Measurements from ENCODE around the gene RHCE.
A peak's percentile ranks its signal among the peaks of the same experiment; 100 is the strongest.
"Not testable (repeated sequence)": the region's sequence is repeated elsewhere in the genome, so short reads cannot be mapped to it uniquely, and the experiment has no call there.

RHCE gene

GRCh38 chr1:25420715-25421114, at the start of gene RHCE:
TSS of gene RHCE (minus strand) at chr1:25420825. CDS start at chr1:25420786, 39 bp downstream.
- not testable (repeated sequence) for H3K27ac Mint-ChIP-seq; H3K4me3 Mint-ChIP-seq; H3K36me3 Mint-ChIP-seq; H3K4me1 Mint-ChIP-seq; H3K9me3 Mint-ChIP-seq; ATAC-seq; DNase-seq (ENCODE audit: low spot score in 2 of 2)

GRCh38 chr1:25469177-25469576, 48.6 kb upstream of the RHCE start:
- H3K9me3 Mint-ChIP-seq = no peaks in the 10 kb centered on the region
- DNase-seq (ENCODE audit: low spot score in 2 of 2) (no peak), ATAC-seq (peak; percentile 91)
- H3K27ac Mint-ChIP-seq = no peak overlapping the region
- no peak overlapping the region for H3K4me3 Mint-ChIP-seq
- peaks cover 38% of the 10 kb centered on the region for H3K36me3 Mint-ChIP-seq
- H3K4me1 Mint-ChIP-seq = peaks cover 20% of the 10 kb centered on the region

GRCh38 chr1:25468033-25468432, 47.4 kb upstream of the RHCE start:
- Mint-ChIP-seq H3K4me1 (peaks cover 10% of the 10 kb centered on the region), H3K36me3 (peaks cover 35% of the 10 kb centered on the region), H3K27ac (no peak overlapping the region), H3K4me3 (no peak overlapping the region), H3K9me3 (no peaks in the 10 kb centered on the region)
- DNase-seq (ENCODE audit: low spot score in 2 of 2) = no peak
- no peak for ATAC-seq

- no peaks in the 10 kb centered on the region for H3K9me3 Mint-ChIP-seq
- H3K4me1 Mint-ChIP-seq = peaks cover 6% of the 10 kb centered on the region
- no peak overlapping the region for H3K27ac Mint-ChIP-seq
- DNase-seq (ENCODE audit: low spot score in 2 of 2) (no peak), ATAC-seq (no peak)
- H3K36me3 Mint-ChIP-seq = peaks cover 32% of the 10 kb centered on the region
- H3K4me3 Mint-ChIP-seq = no peak overlapping the region
These were observed 47.0 kb upstream of the RHCE start for GRCh38 chr1:25467616-25468015.

- no peak for DNase-seq (ENCODE audit: low spot score in 2 of 2)
- ATAC-seq = no peak
- Mint-ChIP-seq H3K4me1 (peaks cover 2% of the 10 kb centered on the region), H3K27ac (no peak overlapping the region), H3K4me3 (no peak overlapping the region), H3K9me3 (no peaks in the 10 kb centered on the region), H3K36me3 (peaks cover 32% of the 10 kb centered on the region)
These were observed 46.6 kb upstream of the RHCE start for GRCh38 chr1:25467193-25467592.

- no peak overlapping the region for H3K27ac Mint-ChIP-seq
- no peak for DNase-seq (ENCODE audit: low spot score in 2 of 2)
- H3K4me3 Mint-ChIP-seq = no peak overlapping the region
- H3K9me3 Mint-ChIP-seq = no peaks in the 10 kb centered on the region
- no peak for ATAC-seq
- H3K4me1 Mint-ChIP-seq = no peaks in the 10 kb centered on the region
- peaks cover 54% of the 10 kb centered on the region for H3K36me3 Mint-ChIP-seq
These were observed 42.1 kb upstream of the RHCE start for GRCh38 chr1:25462732-25463131.

- Mint-ChIP-seq H3K4me1 (no peaks in the 10 kb centered on the region), H3K36me3 (peaks cover 55% of the 10 kb centered on the region), H3K9me3 (no peaks in the 10 kb centered on the region), H3K27ac (no peak overlapping the region), H3K4me3 (no peak overlapping the region)
- DNase-seq (ENCODE audit: low spot score in 2 of 2) (no peak), ATAC-seq (no peak)
These were observed 41.2 kb upstream of the RHCE start for GRCh38 chr1:25461849-25462248.

- DNase-seq (ENCODE audit: low spot score in 2 of 2); H3K27ac Mint-ChIP-seq; H3K9me3 Mint-ChIP-seq; H3K4me1 Mint-ChIP-seq; H3K4me3 Mint-ChIP-seq; ATAC-seq: not testable (repeated sequence)
- peaks cover 55% of the 10 kb centered on the region for H3K36me3 Mint-ChIP-seq
These were observed 40.2 kb upstream of the RHCE start for GRCh38 chr1:25460816-25461215.

- no peaks in the 10 kb centered on the region for H3K4me1 Mint-ChIP-seq
- peaks cover 63% of the 10 kb centered on the region for H3K36me3 Mint-ChIP-seq
- ATAC-seq (no peak), DNase-seq (ENCODE audit: low spot score in 2 of 2) (no peak)
- no peak overlapping the region for H3K27ac Mint-ChIP-seq
- no peak overlapping the region for H3K4me3 Mint-ChIP-seq
- no peaks in the 10 kb centered on the region for H3K9me3 Mint-ChIP-seq
These were observed 39.4 kb upstream of the RHCE start for GRCh38 chr1:25460020-25460419.

- no peaks in the 10 kb centered on the region for H3K4me1 Mint-ChIP-seq
- ATAC-seq (no peak), DNase-seq (ENCODE audit: low spot score in 2 of 2) (no peak)
- H3K4me3 Mint-ChIP-seq = no peak overlapping the region
- no peaks in the 10 kb centered on the region for H3K9me3 Mint-ChIP-seq
- H3K27ac Mint-ChIP-seq = no peak overlapping the region
- H3K36me3 Mint-ChIP-seq = peaks cover 76% of the 10 kb centered on the region
These were observed 38.1 kb upstream of the RHCE start for GRCh38 chr1:25458541-25459298.

GRCh38 chr1:25456502-25456901, 35.9 kb upstream of the RHCE start:
- DNase-seq (ENCODE audit: low spot score in 2 of 2) = no peak
- peaks cover 78% of the 10 kb centered on the region for H3K36me3 Mint-ChIP-seq

GRCh38 chr1:25451908-25452307, 31.3 kb upstream of the RHCE start:
- H3K4me1 Mint-ChIP-seq = no peaks in the 10 kb centered on the region
- H3K36me3 Mint-ChIP-seq = peaks cover 71% of the 10 kb centered on the region
- no peak overlapping the region for H3K4me3 Mint-ChIP-seq
- no peak overlapping the region for H3K27ac Mint-ChIP-seq
- DNase-seq (ENCODE audit: low spot score in 2 of 2) (no peak), ATAC-seq (no peak)
- H3K9me3 Mint-ChIP-seq = no peaks in the 10 kb centered on the region

More at GRCh38 chr1:25456502-25456901, 35.9 kb upstream of the RHCE start:
- ATAC-seq = no peak
- Mint-ChIP-seq H3K4me1 (no peaks in the 10 kb centered on the region), H3K27ac (no peak overlapping the region), H3K4me3 (no peak overlapping the region), H3K9me3 (no peaks in the 10 kb centered on the region)

GRCh38 chr1:25450891-25451290, 30.3 kb upstream of the RHCE start:
- ATAC-seq (no peak), DNase-seq (ENCODE audit: low spot score in 2 of 2) (no peak)
- H3K4me3 Mint-ChIP-seq = no peak overlapping the region
- no peaks in the 10 kb centered on the region for H3K9me3 Mint-ChIP-seq
- no peak overlapping the region for H3K27ac Mint-ChIP-seq
- H3K36me3 Mint-ChIP-seq = peaks cover 67% of the 10 kb centered on the region
- H3K4me1 Mint-ChIP-seq = no peaks in the 10 kb centered on the region

GRCh38 chr1:25447547-25447946, 26.9 kb upstream of the RHCE start:
- Mint-ChIP-seq H3K36me3 (peaks cover 41% of the 10 kb centered on the region), H3K4me1 (peaks cover 7% of the 10 kb centered on the region), H3K9me3 (no peaks in the 10 kb centered on the region), H3K4me3 (no peak overlapping the region), H3K27ac (no peak overlapping the region)
- ATAC-seq (peak; percentile 81), DNase-seq (ENCODE audit: low spot score in 2 of 2) (no peak)

- Mint-ChIP-seq H3K4me1 (peaks cover 20% of the 10 kb centered on the region), H3K36me3 (peaks cover 41% of the 10 kb centered on the region), H3K4me3 (no peak overlapping the region), H3K27ac (no peak overlapping the region), H3K9me3 (no peaks in the 10 kb centered on the region)
- no peak for DNase-seq (ENCODE audit: low spot score in 2 of 2)
- no peak for ATAC-seq
These were observed 25.4 kb upstream of the RHCE start for GRCh38 chr1:25445993-25446538.

GRCh38 chr1:25444604-25445003, 24.0 kb upstream of the RHCE start:
- H3K9me3 Mint-ChIP-seq; DNase-seq (ENCODE audit: low spot score in 2 of 2); ATAC-seq; H3K4me3 Mint-ChIP-seq; H3K27ac Mint-ChIP-seq: not testable (repeated sequence)
- Mint-ChIP-seq H3K4me1 (peaks cover 20% of the 10 kb centered on the region), H3K36me3 (peaks cover 34% of the 10 kb centered on the region)
